ENCODE results near the gene VIPR2.

VIPR2 gene

DNA sequence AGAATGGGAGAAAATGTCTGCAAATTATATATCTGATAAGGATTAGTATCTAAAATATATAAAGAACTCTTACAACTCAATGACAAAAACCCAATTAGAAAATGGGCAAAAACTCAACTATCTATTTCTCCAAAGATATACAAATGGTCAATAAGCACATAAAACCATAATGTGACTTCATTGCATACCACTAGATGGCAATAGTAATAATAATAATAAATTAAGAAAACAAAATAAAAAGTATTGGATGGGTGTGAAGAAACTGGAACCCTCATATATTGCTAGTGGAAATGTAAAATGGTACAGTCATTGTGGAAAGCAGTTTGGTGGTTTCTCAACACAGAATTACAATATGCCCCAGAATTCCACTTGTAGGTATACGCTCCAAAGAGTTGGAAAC, 98.8 kb downstream of the VIPR2 start:
- intact Hi-C loops (cut with DNase I): no loop called here
- DNase-seq: no peak

DNA sequence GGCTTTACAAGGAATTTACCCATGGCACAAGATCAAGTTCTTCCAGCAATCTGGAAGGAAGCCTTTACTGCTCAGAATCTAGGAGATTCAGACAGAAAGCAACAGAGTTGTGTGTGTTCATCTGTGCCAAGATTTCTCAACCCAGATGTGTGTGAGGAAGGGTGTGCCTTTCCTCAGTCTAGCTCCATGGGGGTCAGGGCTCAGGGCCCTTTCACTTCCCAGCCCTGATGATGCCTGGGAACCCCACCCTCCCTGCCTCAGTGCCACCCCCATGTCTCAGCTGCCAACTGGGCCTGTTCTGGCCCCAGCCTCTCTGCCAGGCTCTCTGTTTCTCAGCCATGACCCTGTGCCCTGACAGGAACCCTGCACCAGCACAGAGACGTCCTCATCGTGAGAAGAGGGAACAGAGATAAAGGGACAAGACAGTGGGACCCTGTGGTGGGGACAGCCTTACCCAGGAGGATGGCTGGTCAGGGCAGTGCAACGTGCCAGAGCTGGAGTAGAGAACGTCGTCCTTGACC, 102.0 kb downstream of the VIPR2 start:
- intact Hi-C loops (cut with DNase I): no loop called here
- peak in 6 of 42 donors; percentile 8 to 33 (median 24) for DNase-seq

DNA sequence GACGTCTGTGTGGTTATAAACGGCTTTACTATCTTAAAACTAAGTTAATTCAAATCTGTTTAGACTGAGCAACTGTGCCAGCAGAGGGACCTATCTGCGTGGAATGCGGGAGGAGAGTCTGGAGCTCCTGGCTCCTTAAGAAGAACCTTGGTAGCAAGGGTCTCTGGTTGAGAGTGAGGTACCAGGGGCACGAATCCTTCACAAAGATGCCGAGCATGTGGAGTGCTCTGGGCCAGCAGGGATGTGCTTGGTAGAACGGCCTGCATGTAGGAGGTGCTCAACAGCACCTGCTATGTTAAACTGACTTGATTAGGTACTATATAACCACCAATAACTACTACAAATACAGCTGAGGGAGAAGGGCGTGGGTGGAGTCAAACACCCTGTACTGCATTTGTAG, 102.6 kb downstream of the VIPR2 start:
- DNase-seq: peak in 5 of 42 donors; percentile 1 to 29 (median 5)
- intact Hi-C loops (cut with DNase I): no loop called here

DNA sequence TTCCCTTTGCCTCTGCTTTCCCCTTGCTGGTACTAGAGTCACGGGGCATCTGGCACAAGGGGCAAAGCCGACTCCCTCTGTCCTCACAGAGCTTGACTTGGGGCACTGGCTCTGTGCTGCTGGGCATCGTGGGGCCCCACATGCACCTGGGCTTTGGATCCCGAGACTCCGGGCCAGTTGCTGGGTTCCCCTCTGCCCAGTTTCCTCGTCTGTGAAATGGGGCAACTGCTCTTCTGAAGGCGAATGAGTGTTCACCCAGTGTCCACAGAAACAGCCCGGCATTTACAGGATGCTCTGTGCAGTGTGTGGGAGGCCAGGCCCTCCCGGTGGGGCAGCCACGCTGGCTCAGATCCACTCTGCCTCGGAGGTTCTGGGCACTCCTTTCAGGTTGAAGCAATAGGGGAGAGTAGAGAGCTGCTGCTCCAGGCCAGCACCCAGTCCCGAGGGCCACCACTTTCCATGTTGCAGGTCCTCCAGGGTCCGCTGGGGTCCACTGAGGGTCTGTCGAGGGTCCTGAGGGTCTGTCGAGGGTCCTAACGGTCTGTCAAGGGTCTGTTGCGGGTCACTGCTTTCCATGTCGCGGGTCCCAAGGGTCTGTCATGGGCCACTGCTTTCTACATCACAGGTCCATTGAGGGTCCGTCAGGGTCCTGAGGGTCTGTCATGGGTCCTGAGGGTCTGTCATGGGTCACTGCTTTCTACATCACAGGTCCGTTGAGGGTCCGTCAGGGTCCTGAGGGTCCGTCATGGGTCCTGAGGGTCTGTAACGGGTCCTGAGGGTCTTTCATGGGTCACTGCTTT, 103.6 kb downstream of the VIPR2 start:
- intact Hi-C loops (cut with DNase I): no loop called here
- peak in 6 of 42 donors; percentile 8 to 36 (median 21) for DNase-seq

DNA sequence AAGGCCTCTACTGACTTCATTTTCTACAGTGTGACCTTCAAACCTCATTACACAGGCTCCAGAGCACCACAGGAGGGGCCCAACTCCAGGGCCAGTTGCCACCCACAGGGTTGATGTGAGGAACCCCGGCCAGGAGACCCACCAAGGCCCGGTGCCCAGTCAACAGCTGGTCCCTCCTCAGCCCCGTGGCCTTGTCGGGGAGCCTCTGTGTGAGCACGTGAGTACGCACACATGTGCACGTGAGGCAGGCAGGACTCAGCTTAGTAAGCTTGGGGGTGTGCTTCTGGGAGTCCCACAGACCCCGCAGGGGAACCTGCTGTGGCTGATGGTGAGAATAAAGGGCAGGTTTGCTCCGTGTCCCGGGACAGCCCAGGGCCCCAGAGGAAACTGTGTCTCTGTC, 104.5 kb downstream of the VIPR2 start:
- DNase-seq: peak in 8 of 42 donors; percentile 5 to 34 (median 17)
- intact Hi-C loops (cut with DNase I): no loop called here

DNA sequence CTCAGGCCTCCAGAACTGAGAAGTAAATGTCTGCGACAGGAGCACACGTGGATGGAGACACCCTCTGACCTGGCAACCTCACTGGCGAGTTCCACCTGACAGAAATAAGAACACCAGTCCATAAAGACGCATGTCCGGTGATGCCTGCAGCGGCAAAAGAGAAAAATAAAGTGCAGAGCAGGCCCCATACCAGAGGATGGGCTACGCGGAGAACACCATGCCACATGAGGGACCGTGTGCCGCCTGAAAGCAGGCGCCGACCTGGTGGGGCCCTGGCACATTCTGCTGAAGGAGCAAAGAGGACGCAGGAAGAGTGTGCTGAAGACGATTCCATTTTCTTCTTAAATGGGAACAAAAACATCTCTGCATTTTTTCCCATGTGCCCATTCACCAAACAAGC, 105.0 kb downstream of the VIPR2 start:
- intact Hi-C loops (cut with DNase I): no loop called here
- peak in 3 of 42 donors; percentile 19 to 28 (median 25) for DNase-seq

DNA sequence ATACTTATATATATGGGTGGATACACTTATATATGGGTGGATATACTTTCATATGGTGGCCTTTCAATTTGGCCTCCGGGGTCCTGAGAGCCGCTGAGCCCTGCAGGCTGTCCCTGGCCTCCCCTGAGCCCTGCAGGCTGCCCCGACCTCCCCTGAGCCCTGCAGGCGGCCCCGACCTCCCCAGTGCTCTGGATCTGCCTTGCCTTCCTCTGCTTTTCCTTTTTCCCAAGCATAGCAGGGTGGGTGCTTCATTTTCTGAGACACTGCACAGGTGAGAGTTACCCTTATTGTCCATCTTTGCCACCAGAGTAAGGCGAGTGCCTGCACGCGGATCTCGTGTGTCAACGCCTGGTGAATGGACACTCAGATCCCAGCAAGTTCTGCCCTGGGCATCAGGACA, 106.6 kb downstream of the VIPR2 start:
- DNase-seq: peak in 6 of 42 donors; percentile 8 to 32 (median 19)
- intact Hi-C loops (cut with DNase I): no loop called here

DNA sequence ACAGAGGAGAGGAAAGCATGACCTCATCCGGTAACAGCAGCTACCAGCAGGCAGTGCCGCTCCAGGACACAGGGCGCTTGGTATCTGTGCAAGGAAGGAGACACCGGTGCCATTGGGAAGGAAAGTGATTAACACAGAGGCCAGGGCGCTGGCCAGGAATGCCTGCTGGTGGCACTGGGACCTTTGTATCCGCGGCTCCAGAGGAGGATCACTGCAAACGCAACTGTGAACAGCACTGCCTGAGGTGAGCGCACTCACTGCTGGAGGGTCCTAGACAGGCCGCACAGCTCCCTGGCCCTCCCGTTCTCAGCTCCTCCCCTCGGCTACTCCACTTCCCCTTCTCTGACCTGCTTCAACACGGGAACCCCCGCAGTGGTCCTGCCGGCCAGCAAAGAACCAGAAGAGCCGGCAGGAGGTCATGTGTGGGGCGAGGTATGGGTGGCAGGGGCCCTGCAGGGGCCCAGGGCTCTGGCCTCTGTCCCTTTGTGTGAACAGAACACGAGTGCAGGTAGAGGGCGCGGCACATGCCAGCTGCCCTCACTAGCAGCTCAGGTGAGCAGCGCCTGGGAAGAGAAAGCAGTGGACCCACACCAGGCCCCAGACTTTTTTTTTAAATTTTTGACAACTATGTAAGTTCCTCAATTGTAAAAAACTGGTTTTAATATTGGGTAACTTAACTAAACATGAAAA, 107.6 kb downstream of the VIPR2 start:
- intact Hi-C loops (cut with DNase I): no loop called here
- DNase-seq: peak in 8 of 42 donors; percentile 4 to 32 (median 14)

DNA sequence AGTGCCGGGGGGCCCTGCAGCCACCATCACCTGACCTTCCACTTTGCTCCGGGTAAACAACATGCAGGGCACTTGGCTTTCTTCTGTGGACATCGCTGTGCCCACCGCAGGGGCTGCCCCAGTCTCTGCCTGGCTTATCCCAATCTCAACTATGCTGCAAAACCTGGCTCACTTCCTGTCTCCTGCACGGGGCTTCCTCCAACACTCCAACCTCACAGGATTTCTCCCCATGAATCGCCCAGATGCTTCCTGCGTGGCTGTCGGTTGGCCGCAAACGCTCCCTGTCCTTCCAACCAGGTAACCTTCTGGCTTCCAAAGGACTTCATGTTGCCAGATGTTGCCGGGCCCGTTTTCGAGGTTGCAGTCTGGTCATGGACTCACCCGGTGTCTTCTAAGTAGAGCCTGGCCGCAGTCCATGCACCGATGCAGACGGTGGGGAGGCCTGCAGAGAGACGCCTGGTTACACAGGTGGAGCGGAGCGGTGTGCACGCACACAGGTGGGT, 109.0 kb downstream of the VIPR2 start:
- intact Hi-C loops (cut with DNase I): no loop called here
- peak in 8 of 42 donors; percentile 4 to 37 (median 16) for DNase-seq

DNA sequence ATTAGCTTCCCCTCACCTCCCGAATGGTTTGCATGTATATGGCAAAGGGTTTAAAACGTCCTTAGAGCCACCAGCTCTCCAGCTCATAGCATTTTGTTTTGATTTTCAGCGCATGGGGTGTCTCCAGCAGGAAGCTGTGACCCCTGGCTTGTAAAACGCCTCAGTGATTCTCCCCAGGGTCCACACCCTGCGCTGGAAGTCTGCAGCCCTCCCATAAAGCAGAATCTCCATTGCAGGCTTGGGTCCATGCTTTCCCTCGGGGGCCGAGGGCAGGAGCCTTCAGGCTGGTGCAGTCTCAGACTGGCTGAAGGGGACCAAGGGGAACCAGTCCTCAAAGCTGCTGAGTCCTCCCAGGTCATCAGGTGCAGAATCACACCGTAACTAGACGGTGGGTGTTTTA, 109.7 kb downstream of the VIPR2 start:
- intact Hi-C loops (cut with DNase I): no loop called here
- peak in 2 of 42 donors; percentile 10 to 23 for DNase-seq

DNA sequence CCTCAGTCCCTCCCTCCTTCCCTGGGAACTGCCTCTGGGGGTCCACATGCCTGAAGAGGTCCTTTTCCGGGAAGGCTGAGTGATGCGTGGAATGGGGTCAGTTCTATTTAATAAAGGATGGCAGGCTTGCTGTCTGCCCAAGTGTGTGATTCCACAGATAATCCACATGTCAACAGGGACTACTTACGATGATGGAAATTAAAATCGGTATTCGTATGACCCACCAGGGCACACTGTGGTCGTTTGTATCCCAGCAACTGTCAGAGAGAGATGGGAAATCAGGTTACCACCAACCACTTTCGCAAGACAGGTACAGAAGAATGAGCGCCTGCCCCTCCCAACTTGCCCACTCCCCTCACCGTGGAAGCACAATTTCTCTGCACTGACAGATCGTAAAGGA, 110.3 kb downstream of the VIPR2 start:
- DNase-seq: peak in 4 of 42 donors; percentile 5 to 7 (median 6)
- intact Hi-C loops (cut with DNase I): no loop called here

DNA sequence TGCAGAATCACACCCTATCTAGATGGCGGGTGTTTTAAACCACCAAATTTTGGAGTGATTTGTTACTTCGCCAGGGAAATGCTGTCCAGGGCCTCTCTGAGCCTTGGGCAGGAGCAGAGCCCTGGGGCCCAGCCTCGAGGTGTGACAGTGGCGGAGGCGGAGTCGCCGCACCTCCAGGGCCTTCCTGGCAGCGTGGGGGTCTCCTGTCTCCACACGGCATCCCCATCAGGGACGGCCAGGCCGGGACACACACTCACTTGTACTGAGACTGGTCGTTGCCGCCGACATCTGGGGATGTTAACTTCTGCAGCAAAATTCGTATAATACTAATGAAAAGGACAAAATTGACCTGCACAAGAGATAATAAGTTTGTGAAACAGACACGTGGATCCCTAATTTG, 110.7 kb downstream of the VIPR2 start:
- intact Hi-C loops (cut with DNase I): no loop called here
- peak in 11 of 42 donors; percentile 5 to 40 (median 13) for DNase-seq

DNA sequence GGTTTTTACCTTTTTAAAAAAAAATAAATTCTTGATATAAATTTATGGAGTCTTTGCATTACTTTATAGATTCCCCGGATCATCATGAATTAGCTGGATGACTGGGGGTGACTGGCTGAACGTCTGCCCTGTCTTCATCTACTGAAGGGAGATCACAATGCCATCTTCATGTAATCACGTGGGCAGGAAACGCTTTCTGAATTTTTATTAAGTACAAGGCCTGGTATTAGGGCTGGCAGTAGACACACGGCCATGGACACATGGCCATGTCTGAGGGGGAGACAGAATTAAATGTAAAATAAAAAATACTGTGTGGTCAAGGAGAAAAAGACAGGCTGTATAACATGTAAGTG, 111.2 kb downstream of the VIPR2 start:
- intact Hi-C loops (cut with DNase I): no loop called here
- DNase-seq: peak in 11 of 42 donors; percentile 7 to 62 (median 39)

DNA sequence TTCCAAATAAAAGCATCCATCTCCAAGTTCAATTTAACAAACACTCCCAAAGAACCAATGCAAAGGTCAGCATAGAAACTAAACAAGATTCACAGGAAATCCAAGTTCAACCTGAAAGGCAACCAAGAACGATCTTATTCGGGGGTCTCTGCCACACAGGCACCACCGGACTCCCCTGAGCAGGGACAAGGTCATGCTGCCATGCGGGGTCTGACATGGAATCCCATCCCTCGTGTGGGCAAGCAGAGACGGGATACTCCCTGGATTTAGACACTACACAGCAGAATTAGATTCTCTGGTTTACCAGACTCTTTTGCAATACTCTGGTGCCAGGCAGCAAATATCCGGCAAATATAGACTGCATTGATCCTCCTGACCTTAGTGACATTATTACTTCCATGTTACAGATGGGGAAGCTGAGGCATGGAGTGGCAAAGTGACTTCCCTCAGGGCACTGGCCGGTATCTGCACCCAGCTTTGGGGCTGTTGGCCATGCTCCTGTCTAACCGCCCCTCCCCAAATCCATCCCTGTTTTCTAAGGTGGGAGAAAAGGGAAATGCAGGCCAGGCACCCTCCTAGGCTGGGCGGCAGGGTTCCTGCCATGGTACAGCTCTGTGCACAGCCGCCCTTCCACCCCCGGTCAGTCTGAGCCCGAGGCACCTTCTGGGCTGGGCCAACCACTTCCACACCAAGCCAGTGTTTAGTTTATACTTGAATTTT, 111.8 kb downstream of the VIPR2 start:
- peak in 8 of 42 donors; percentile 5 to 41 (median 23) for DNase-seq
- intact Hi-C loops (cut with DNase I): no loop called here

DNA sequence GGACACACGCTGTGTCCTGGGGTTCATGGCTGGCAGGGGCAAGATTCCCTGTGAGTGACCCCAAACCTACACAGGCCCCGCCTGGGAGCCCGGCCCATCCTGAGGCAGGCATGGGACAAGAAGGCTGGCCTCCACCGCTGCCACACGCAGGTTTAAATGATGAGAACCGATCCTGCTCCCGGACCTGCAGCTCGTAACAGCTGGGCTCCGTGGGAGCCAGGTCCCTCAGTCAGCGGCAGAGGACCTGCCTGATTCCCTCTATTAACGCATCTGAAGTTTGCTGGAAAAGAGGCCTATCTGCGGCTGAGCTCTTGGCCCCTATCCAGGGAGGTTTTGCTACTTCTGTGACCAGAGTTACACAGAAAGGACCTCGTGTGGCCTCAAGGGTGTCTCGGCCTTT, 112.3 kb downstream of the VIPR2 start:
- peak in 8 of 42 donors; percentile 5 to 42 (median 24) for DNase-seq
- intact Hi-C loops (cut with DNase I): no loop called here

DNA sequence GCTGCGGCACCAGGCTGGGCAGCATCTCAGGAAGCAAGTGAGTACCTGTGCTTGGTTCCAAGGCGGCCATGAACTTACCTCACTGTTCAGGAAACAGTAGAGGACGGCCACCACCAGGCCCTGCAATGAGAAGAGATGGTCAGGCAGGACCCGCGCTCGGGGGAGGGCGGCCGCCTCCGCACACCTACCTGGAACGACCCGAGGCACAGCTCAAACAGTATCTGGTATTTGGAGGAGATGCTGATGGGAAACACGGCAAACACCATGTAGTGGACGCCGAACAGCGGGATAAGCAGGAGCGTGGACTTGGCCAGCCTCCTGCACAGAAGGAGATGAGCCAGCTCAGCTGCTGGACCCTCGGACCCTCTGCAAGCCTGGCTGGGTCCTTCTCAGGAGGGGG, 112.9 kb downstream of the VIPR2 start:
- peak in 7 of 42 donors; percentile 3 to 41 (median 13) for DNase-seq
- intact Hi-C loops (cut with DNase I): no loop called here

DNA sequence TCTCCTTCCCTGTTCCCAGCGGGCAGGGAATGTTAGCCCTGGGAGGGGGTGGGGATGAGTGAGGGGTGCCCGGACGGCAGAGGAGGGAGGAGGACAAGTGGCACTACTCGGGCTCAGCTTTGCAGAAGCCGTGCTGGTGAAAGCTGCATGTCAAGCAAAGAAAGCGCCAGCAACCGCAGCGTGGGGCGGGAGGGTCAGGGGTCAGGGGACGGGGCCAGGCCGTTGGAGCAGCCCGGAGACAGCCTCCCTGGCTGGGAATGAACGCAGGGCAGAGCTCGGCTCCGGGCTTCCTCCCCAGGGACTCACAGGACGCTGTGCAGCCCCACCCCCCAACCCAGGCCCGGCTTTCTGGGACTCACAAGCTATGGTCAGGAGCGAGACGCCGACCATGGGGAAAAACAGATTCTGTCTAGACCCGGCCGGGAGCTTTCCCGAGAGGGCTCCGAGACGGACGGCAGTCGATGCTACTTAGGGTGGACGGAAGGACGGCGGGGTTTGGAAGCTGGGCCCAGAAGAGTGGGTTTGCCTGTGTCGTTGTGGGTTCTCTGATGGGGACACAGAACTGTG, 113.4 kb downstream of the VIPR2 start:
- intact Hi-C loops (cut with DNase I): no loop called here
- DNase-seq: peak in 13 of 42 donors; percentile 9 to 49 (median 22)

DNA sequence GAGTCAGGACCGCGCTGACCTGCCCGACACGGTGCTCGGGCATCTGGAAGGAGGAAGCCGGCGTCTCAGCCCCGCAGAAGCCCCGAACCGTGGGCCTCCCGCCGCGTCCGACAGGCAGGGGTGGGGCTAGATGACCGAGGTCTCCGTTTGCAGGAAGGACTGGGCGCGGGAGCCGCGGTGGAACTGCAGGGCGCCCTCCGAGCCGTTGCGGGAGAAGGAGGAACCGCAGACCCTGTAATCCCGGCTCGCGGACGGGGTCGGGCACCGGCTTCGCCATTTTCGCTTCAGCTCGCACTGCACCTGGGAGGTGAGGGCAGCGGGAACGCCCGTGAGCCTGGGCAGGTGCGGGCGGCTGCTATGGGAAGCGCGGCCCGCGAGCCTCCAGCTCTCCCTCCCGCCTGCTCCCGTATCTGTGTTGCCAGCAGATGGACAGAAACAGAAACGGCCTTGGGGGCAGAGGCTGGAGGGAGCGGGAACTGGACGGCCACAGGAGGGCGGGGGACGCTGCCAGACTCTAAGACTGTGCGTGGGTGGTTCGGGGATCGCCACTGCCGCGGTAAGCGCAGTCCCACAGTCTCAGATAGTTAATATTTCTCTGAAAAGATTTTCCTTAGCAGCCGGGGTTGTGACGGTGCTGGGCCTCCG, 114.1 kb downstream of the VIPR2 start:
- intact Hi-C loops (cut with DNase I): no loop called here
- DNase-seq: peak in 38 of 42 donors; percentile 34 to 78 (median 54)

All from head of caudate nucleus (tissue), 42 donors.